ENCODE data around the gene NKTR. TPM values are rescaled to one million over a fixed set of nuclear protein-coding genes. Genes with fewer than 3 reads are reported as not detected.

Gene NKTR
- total RNA-seq, 1 experiment from 2014 or later: 79.8 TPM

DNA sequence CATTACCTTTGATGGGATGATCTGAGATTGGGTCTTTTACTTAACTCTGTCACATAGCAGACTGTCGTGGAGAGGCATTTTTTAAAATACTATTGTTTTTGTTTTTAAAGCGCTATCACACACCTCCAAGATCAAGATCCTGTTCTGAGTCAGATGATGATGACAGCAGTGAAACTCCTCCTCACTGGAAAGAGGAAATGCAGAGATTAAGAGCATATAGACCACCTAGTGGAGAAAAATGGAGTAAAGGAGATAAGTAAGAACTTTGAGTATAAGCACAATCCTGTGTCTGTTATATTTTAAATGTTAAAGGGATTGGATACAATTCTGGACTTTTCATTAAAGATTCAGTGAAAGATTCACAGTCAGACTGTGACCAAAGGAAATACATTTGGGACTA lies 34.6 kb downstream of the NKTR start:
- H3K4ac ChIP-seq (ENCODE audit: low read depth, low read length): no peak overlapping the region
- TF ChIP-seq, protein P1, sequence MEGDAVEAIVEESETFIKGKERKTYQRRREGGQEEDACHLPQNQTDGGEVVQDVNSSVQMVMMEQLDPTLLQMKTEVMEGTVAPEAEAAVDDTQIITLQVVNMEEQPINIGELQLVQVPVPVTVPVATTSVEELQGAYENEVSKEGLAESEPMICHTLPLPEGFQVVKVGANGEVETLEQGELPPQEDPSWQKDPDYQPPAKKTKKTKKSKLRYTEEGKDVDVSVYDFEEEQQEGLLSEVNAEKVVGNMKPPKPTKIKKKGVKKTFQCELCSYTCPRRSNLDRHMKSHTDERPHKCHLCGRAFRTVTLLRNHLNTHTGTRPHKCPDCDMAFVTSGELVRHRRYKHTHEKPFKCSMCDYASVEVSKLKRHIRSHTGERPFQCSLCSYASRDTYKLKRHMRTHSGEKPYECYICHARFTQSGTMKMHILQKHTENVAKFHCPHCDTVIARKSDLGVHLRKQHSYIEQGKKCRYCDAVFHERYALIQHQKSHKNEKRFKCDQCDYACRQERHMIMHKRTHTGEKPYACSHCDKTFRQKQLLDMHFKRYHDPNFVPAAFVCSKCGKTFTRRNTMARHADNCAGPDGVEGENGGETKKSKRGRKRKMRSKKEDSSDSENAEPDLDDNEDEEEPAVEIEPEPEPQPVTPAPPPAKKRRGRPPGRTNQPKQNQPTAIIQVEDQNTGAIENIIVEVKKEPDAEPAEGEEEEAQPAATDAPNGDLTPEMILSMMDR (conservative IDR thresholded peaks at IDR 0.05): peak; percentile 39; the same call in 1 of the 3 replicates

More for the DNA sequence above, 34.6 kb downstream of the NKTR start:
- no peak overlapping the region for H2BK20ac ChIP-seq (ENCODE audit: low read depth, low read length, poor library complexity, severe bottlenecking)
- no peak overlapping the region for H4K91ac ChIP-seq (ENCODE audit: insufficient read length, low read depth, low read length)
- no peak overlapping the region for H3K14ac ChIP-seq (ENCODE audit: insufficient read depth, low read length)
- no peak overlapping the region for H2AFZ ChIP-seq (ENCODE audit: low read length)
- no peak overlapping the region for H3K4me3 Mint-ChIP-seq
- H3K18ac ChIP-seq (ENCODE audit: insufficient read length, low read depth, low read length): no peak overlapping the region
- no peak overlapping the region for H3K27ac ChIP-seq (ENCODE audit: insufficient read length, low read depth, low read length)
- H2BK120ac ChIP-seq (ENCODE audit: low read depth, low read length, poor library complexity, severe bottlenecking): no peak overlapping the region
- no peak overlapping the region for H2BK12ac ChIP-seq (ENCODE audit: insufficient read length, low read depth, low read length)
- H3K27ac Mint-ChIP-seq: no peak overlapping the region
- H3K27me3 ChIP-seq (ENCODE audit: insufficient read depth, low read length): no peaks in the 10 kb centered on the region
- H3K4me1 Mint-ChIP-seq: peaks cover 25 to 29% of the 10 kb centered on the region in 2 experiments
- H3T11ph ChIP-seq (ENCODE audit: low read length): no peak overlapping the region
- no CpG with 5 or more reads among the region's 2 CpGs for WGBS (ENCODE audit: extremely low coverage, insufficient read length, low lambda C conversion rate)
- H3K9me3 Mint-ChIP-seq: no peaks in the 10 kb centered on the region
- H3K9ac ChIP-seq (ENCODE audit: extremely low read depth, insufficient read length, low read length): no peak overlapping the region
- H3K36me3 Mint-ChIP-seq (ENCODE audit: insufficient read depth in 1 of 3, low read depth in 3 of 3): peaks cover 24 to 45% (median 34%) of the 10 kb centered on the region in 3 experiments; a peak in 5 of 7 replicates
- no peaks in the 10 kb centered on the region for H3K79me2 ChIP-seq (ENCODE audit: insufficient read depth, low read length)
- no peaks in the 10 kb centered on the region for H3K23me2 ChIP-seq (ENCODE audit: insufficient read length, low read depth, low read length, poor library complexity, severe bottlenecking)
- no peak for DNase-seq
- no peak overlapping the region for H2BK15ac ChIP-seq (ENCODE audit: low read depth, low read length)
- H4K20me1 ChIP-seq (ENCODE audit: control insufficient read depth, insufficient read depth, insufficient read length): peaks cover 3% of the 10 kb centered on the region
- H3K9me3 ChIP-seq (ENCODE audit: control insufficient read depth, low read depth, low read length): no peaks in the 10 kb centered on the region
- no peak overlapping the region for H2BK5ac ChIP-seq (ENCODE audit: insufficient read length, low read length)
- H3K27me3 Mint-ChIP-seq (ENCODE audit: low read depth): no peaks in the 10 kb centered on the region
- no peak overlapping the region for H4K5ac ChIP-seq (ENCODE audit: insufficient read length, low read depth, low read length)
- H3K4me2 ChIP-seq (ENCODE audit: insufficient read depth, insufficient read length, low read length): no peak overlapping the region
- H2AK5ac ChIP-seq (ENCODE audit: insufficient read length, low read length): no peak overlapping the region
- H3K56ac ChIP-seq (ENCODE audit: insufficient read length, low read depth, low read length): no peak overlapping the region
- H3K4me1 ChIP-seq (ENCODE audit: insufficient read depth, low read length): no peaks in the 10 kb centered on the region; the same call in 1 of the 2 replicates
- H3K79me1 ChIP-seq (ENCODE audit: insufficient read depth, low read depth, low read length, poor library complexity, severe bottlenecking): peaks cover 7% of the 10 kb centered on the region
- H4K8ac ChIP-seq (replicated peaks; ENCODE audit: insufficient read length, low read depth, low read length): no peak overlapping the region
- no peak overlapping the region for H3K23ac ChIP-seq (ENCODE audit: insufficient read length, low read depth, low read length)

All from H9 (cell line).